Measurements from ENCODE around the gene MAP3K7.

DNA sequence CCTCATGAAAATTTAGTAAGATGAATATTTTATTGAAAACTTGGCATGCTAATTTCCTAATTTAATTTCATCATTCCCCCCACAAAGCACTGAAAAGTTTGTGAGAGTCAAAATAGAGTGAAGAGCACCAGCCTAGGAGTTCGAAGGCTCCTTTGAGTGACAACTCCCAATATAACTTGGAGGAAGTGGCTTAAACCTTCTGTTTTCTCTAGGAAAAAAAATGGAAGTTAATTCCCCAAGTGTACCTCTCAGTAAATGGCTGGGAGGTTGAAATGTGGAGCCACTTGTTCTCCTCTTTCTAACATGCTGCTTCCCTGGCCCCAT lies 107.3 kb downstream of the MAP3K7 start:
- TF ChIP-seq EZH2phosphoT487 (IDR thresholded peaks at IDR 0.05; ENCODE audit: insufficient read depth, low read depth) (no peak), EZH2 (IDR thresholded peaks at IDR 0.05; ENCODE audit: insufficient read depth, poor library complexity, severe bottlenecking) (no peak)
